GM19467 (cell line): ENCODE results near the gene IL1R2.

Experiments used
- ATAC-seq: cut with Tn5 transposase; IDR thresholded peaks from one replicate; pipeline ENCODE4 v1.9.1; 2021; ENCODE audit warnings: mild to moderate bottlenecking, moderate library complexity; ENCODE audit not compliant: unreplicated experiment

Gene IL1R2, protein sequence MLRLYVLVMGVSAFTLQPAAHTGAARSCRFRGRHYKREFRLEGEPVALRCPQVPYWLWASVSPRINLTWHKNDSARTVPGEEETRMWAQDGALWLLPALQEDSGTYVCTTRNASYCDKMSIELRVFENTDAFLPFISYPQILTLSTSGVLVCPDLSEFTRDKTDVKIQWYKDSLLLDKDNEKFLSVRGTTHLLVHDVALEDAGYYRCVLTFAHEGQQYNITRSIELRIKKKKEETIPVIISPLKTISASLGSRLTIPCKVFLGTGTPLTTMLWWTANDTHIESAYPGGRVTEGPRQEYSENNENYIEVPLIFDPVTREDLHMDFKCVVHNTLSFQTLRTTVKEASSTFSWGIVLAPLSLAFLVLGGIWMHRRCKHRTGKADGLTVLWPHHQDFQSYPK

DNA sequence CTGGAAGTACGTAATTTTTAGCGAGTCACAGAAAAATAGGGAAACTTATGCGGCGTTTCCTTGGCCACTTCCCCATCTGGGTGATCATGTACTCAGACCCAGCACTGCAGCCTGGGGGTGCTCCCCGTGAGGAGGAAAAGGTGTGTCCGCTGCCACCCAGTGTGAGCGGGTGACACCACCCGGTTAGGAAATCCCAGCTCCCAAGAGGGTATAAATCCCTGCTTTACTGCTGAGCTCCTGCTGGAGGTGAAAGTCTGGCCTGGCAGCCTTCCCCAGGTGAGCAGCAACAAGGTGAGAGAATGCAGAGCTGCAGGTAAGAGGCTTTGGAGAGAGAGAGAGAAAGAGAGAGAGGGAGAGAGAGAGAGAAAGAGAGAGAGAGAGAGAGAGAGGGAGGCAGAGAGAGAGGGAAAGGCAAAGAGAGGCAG lies at the start of gene IL1R2:
Gene IL1R2 (plus strand): TSS at position 240 of the 425 bp plus-strand sequence. CDS start 16,616 bp downstream, outside the sequence.
- ATAC-seq: no peak

- no peak for ATAC-seq
These were observed 48.9 kb upstream of the IL1R2 start for GRCh38 chr2:101942851-101943250.

DNA sequence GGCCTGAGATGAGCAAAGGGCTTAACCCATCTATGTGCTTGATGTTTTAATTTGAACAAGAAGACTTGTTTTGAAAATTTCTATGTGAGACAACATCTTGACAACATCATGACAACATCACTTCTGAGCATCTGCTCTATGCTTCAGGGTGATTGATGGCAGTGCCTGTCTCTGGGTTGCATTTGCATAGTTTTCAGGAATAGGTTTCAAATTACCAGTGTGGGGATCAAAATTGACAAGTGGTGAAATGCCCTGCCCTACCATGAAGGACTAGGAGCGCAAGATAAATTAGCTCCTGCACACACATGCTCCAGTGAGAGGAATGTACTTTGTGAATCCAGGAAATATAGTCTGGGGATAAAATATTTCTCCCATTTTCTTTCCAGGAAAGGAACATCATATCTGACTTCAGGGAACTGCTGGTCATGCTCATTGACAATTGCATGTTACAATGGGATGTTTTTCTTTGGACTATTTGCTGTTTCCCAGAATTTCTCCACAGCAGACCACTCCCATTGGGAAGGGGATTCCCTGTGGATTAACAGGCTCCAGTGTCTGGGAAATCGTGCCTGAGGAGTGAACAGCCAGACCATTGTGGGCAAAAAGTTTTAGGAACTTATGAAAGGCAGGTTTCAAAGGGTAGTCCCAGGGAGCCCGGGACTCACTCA lies 45.3 kb upstream of the IL1R2 start:
- ATAC-seq: no peak

DNA sequence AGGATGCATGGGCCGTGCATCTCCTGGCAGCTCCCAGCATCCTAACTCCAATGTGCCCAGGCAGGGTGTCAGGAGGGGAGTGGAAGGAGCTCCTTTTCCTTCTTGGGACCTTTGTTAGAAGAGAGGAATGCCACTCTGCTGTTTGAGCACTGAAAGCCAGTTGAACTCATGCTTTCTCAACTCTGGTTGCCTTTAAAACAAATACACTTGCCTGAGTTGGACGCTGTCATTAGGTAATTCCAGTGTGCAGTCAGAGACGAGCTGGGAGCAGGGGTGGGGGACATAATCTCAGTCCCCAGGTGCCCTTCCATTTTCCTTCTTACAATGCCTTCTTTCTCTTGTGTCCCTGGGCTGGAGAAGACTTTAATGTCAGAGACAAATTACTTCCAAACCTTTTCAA lies 44.4 kb upstream of the IL1R2 start:
- ATAC-seq: no peak

DNA sequence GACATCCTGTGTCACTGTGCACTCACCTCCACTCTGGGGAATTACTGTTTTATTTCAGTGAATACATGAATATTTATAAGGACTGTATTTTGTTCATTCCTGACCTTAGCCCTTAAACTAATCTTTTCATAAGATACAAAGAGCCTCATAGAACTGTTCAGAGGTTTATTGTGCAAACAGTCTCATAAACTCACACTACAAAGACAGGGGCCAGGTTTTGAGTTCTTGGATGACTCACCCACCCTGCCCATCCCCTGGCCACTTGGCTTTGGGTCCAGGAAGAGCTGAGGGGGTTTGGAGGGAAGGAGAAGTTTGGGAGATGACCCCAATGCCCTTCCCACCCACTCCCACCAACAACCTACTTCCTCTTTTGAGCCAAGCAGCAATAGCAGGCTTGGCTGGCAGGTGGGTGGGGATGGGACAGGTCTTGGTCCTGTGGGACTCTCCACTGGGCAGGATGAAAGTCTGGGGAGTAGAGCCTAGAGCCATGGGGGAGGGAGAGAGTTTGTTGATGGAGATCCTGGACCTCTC lies 43.1 kb upstream of the IL1R2 start:
- no peak for ATAC-seq

GRCh38 chr2:101949304-101949703 lies 42.5 kb upstream of the IL1R2 start:
- no peak for ATAC-seq

- no peak for ATAC-seq
These were observed 40.5 kb upstream of the IL1R2 start for GRCh38 chr2:101951296-101951695.

DNA sequence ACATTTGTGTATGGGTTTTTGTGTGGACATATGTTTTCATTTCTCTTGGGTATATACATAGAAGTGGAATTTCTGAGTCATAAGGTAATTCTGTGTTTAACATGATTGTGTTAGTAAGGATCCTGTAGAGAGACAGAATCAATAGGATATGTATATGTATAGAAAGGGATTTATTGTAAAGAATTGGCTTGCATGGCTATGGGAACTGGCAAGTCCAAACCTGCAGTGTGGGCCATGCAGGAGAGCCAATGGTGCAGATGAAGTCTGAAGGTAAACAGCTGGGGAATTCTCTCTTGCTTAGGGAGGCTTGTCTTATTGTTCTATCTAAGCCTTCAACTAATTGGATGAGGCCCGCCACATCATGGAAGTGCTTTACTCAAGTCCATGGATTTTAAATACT lies 39.2 kb upstream of the IL1R2 start:
- ATAC-seq: no peak

GRCh38 chr2:101956465-101957438 lies 35.0 kb upstream of the IL1R2 start:
- ATAC-seq: no peak

GRCh38 chr2:101958061-101958460 lies 33.7 kb upstream of the IL1R2 start:
- no peak for ATAC-seq

GRCh38 chr2:101960819-101961337 lies 30.9 kb upstream of the IL1R2 start:
- no peak for ATAC-seq

DNA sequence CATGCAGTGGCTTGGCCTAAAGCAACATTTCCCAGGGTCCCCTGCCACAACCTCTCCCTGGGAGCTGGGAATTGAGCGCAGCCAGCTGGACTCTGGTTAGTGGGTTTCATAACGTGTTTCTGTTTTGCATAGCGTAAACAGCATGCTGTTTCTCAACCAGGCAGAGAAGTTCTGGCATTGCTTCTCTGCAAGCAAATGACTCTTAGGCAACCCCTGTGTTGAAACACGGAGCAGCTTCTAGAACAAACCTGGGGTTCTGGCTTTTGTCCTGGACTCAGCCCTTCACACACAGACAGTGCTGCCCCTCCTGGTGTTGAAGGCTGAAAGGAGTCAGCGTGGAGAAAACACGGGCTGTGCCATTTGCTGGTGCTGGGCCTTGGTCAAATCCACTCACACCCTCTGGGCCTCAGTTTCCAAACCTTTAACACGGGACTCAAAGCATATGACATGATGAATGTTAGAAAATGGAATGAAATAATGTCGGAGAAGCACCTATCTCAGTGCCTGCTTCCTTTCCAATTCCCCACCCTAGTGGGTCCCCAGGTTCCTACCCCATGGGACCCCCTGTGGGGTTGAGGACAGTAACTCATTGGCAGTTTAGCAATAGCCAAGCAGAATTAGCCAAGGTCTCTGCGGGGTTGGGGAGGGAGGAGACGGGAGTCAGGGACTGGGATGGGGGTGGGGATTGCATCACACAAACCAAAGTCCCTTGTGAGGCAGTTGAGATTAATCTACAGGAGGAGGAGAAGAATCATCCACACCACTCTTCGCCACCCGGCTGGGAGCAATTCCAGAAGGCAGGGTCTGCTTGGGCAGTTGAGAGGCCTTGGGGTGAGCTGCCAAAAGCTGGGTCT lies 30.2 kb upstream of the IL1R2 start:
- no peak for ATAC-seq

DNA sequence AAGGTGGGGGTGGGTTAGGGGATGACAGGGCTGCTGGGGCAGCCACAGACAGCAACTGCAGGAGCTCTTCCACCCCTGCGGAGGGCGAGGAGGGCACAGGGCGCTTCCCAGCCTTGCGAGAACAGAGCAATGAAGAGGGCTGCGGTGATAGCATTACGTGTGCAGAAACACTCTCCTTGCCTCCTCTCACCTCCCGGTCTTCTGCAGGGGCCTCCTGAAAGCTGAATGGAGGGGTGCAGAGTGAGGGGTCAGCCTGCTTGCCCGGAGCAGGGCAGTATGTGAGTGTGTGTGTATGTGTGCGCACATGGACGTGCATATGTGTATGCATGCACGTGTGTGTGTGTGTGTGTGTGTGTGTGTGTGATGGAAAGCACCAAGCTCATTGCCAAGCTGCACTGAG lies 29.5 kb upstream of the IL1R2 start:
- ATAC-seq: no peak

DNA sequence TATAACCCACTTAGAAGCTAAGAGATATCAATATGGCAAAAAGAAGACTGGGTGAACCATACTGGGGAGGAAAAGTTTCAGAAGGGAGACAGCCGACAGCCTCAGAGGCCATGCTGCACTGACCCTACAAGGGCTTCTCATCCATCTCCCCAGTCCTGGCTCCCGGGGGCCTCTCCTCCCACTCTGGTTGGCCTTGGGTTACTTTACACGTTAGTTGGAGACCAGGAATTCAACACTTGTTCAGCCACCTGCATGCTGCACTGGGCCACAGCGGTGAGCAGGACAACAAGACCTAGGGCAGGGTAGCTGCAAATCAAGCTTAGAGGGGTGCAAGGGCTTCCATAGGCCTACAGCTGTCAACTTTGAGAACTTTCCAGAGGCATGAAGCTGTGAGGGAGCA lies 28.6 kb upstream of the IL1R2 start:
- no peak for ATAC-seq

DNA sequence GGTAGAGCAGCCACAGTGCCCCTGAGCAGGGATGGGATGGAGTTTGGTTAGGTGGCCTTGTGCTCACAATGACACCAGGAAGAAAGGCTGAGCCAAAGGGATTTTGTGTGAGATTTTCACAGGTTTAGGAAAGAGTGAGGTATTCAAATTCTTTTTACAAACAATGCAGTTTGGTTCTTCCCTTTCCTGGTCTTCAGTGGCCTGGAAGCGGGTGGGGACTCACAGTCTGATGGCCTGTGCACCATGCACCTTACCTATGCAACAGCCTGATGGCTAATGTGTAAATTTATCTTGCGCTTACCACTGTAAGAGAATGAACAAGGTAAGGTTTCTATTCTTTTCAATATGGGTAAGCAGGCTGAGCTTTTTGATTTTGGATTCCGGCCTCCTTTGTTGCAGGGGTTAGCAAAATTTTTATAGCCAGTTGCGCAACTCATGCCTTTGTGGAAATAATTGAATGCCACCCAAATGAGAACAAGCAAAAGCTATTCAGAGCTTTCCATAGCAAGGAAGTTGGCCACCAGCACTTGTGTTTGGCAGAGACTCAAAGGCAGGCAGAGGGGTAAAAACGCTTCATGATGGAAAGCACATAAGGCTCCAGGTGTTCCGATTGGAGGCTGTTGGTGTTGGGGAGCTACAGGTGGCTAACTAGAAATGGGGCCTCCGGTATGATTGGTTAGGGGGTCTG lies 23.8 kb upstream of the IL1R2 start:
- ATAC-seq: no peak

- no peak for ATAC-seq
These were observed 22.0 kb upstream of the IL1R2 start for GRCh38 chr2:101969723-101970122.

DNA sequence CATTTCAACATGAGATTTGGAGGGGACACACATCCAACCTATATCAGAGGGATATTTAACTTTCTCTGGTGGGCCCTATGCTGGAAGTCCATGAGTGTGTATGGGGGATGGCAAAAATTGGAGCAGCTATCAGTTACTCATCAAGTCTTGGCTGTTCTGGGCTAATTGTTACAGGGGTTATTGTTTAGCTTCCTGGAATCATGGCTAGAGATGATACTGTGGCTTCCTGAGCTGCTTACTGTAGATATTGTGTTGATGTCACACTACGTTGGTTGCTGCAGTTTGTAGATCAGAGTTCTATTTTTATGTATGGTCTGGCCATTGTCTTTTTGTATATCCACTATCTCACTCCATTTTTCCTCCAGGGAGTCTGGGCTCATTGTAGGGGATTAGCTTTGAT lies 20.9 kb upstream of the IL1R2 start:
- no peak for ATAC-seq

DNA sequence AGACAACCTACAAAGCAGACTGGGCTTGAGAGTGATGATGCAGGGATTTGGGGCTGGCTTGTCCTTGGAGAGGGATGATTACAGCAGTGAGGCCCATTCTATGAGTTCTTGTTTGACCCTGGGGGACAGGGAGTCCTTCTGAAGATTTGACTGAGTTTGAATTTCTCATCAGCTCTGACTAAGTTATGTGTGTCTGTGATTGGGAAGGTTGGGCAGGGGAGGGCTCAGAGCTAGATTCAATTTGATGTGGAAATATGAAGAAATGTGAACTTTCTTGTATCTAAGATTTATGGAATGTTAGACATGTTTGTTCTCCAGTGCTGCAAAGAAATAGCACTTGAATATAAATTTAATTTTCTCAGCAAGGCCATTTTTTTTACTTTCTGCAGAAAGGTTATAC lies 19.9 kb upstream of the IL1R2 start:
- ATAC-seq: no peak
